Measurements from ENCODE around the gene USP53.
A peak's percentile ranks its signal among the peaks of the same experiment; 100 is the strongest.
"Not testable (repeated sequence)": the region's sequence is repeated elsewhere in the genome, so short reads cannot be mapped to it uniquely, and the experiment has no call there.

Gene USP53

GRCh38 chr4:119229908-119230687 is 17.6 kb downstream of the USP53 start:
- DNase-seq, result no peak

- no peak for DNase-seq
Measured at GRCh38 chr4:119231491-119231890, 19.0 kb downstream of the USP53 start.

- DNase-seq, result no peak
Measured at GRCh38 chr4:119232286-119232685, 19.8 kb downstream of the USP53 start.

- no peak for DNase-seq
Measured at GRCh38 chr4:119233191-119233590, 20.7 kb downstream of the USP53 start.

- no peak for DNase-seq
Measured at GRCh38 chr4:119233750-119234149, 21.2 kb downstream of the USP53 start.

- no peak for DNase-seq
Measured at GRCh38 chr4:119237201-119237600, 24.7 kb downstream of the USP53 start.

GRCh38 chr4:119237642-119238041 is 25.1 kb downstream of the USP53 start:
- DNase-seq, result no peak

GRCh38 chr4:119238068-119238722 is 25.7 kb downstream of the USP53 start:
- peak in 1 of 2 donors; percentile 12 for DNase-seq

- no peak for DNase-seq
Measured at GRCh38 chr4:119240128-119240527, 27.6 kb downstream of the USP53 start.

GRCh38 chr4:119240568-119240967 is 28.1 kb downstream of the USP53 start:
- DNase-seq, result no peak

- no peak for DNase-seq
Measured at GRCh38 chr4:119242417-119242816, 29.9 kb downstream of the USP53 start.

- no peak for DNase-seq
Measured at GRCh38 chr4:119243868-119244267, 31.4 kb downstream of the USP53 start.

GRCh38 chr4:119244344-119244743 is 31.8 kb downstream of the USP53 start:
- no peak for DNase-seq

GRCh38 chr4:119244832-119245231 is 32.3 kb downstream of the USP53 start:
- DNase-seq, result no peak

- DNase-seq, result no peak
Measured at GRCh38 chr4:119246177-119246733, 33.7 kb downstream of the USP53 start.

- DNase-seq, result not testable (repeated sequence)
Measured at GRCh38 chr4:119251037-119251436, 38.5 kb downstream of the USP53 start.

GRCh38 chr4:119255223-119255622 is 42.7 kb downstream of the USP53 start:
- DNase-seq, result not testable (repeated sequence)

- no peak for DNase-seq
Measured at GRCh38 chr4:119260528-119260927, 48.0 kb downstream of the USP53 start.

- DNase-seq, result no peak
Measured at GRCh38 chr4:119261986-119262385, 49.5 kb downstream of the USP53 start.

- DNase-seq, result no peak
Measured at GRCh38 chr4:119264743-119265142, 52.2 kb downstream of the USP53 start.

GRCh38 chr4:119266153-119266552 is 53.6 kb downstream of the USP53 start:
- DNase-seq, result no peak

GRCh38 chr4:119268466-119268865 is 56.0 kb downstream of the USP53 start:
- DNase-seq, result no peak

GRCh38 chr4:119271361-119272085 is 59.0 kb downstream of the USP53 start:
- DNase-seq, result no peak

Data from stimulated activated CD4-positive, alpha-beta T cell treated with anti-CD3 and anti-CD28 coated beads, Interleukin-2, amount 100 ng/mL, for 48 hours (primary cell).